HUES6 (cell line): ENCODE results near the gene TMEM191B.
"Not testable (repeated sequence)": the region's sequence is repeated elsewhere in the genome, so short reads cannot be mapped to it uniquely, and the experiment has no call there.

Experiments used
- H3K27ac ChIP-seq: 2 replicates; pipeline ENCODE4 v1.7.0; 2013; ENCODE audit warnings: low read depth, mild to moderate bottlenecking, low read length, inconsistent platforms
- H3K27me3 ChIP-seq: 2 replicates; pipeline ENCODE4 v1.6.1; 2013; ENCODE audit warnings: low read length; ENCODE audit not compliant: control insufficient read depth, insufficient read depth
- H3K36me3 ChIP-seq: 2 replicates; pipeline ENCODE4 v1.6.1; 2013; ENCODE audit warnings: low read length; ENCODE audit not compliant: control insufficient read depth, insufficient read depth
- H3K4me1 ChIP-seq: 2 replicates; pipeline ENCODE4 v1.6.1; 2013; ENCODE audit warnings: low read length; ENCODE audit not compliant: control insufficient read depth, insufficient read depth
- H3K4me3 ChIP-seq: 2 replicates; pipeline ENCODE4 v1.5.1; 2013; ENCODE audit warnings: low read depth, low read length
- H3K9ac ChIP-seq: one replicate; pipeline ENCODE4 v1.6.1; 2013; ENCODE audit warnings: mild to moderate bottlenecking, low read length
- H3K9me3 ChIP-seq: 2 replicates; pipeline ENCODE4 v1.6.1; 2013; ENCODE audit warnings: low read depth, low read length; ENCODE audit not compliant: control insufficient read depth, insufficient read depth

The TMEM191B gene

GRCh38 chr22:18560099-18560974 lies 32.7 kb downstream of the TMEM191B start:
- H3K27me3 ChIP-seq, H3K4me3 ChIP-seq, H3K4me1 ChIP-seq, H3K9me3 ChIP-seq, H3K36me3 ChIP-seq, H3K27ac ChIP-seq, H3K9ac ChIP-seq: not testable (repeated sequence)

- H3K27ac ChIP-seq, H3K4me1 ChIP-seq, H3K36me3 ChIP-seq, H3K27me3 ChIP-seq, H3K9ac ChIP-seq, H3K9me3 ChIP-seq, H3K4me3 ChIP-seq: not testable (repeated sequence)
Observed at GRCh38 chr22:18570509-18571246, 43.1 kb downstream of the TMEM191B start.

GRCh38 chr22:18573483-18574164 lies 46.0 kb downstream of the TMEM191B start:
- H3K9me3 ChIP-seq, H3K4me3 ChIP-seq, H3K4me1 ChIP-seq, H3K27ac ChIP-seq, H3K27me3 ChIP-seq, H3K36me3 ChIP-seq, H3K9ac ChIP-seq: not testable (repeated sequence)

GRCh38 chr22:18574555-18574954 lies 47.0 kb downstream of the TMEM191B start:
- H3K27me3 ChIP-seq, H3K4me1 ChIP-seq, H3K9ac ChIP-seq, H3K36me3 ChIP-seq, H3K4me3 ChIP-seq, H3K9me3 ChIP-seq, H3K27ac ChIP-seq: not testable (repeated sequence)

- not testable (repeated sequence) for H3K36me3 ChIP-seq, H3K4me1 ChIP-seq, H3K27ac ChIP-seq, H3K9me3 ChIP-seq, H3K27me3 ChIP-seq, H3K4me3 ChIP-seq, H3K9ac ChIP-seq
Observed at GRCh38 chr22:18575686-18576085, 48.1 kb downstream of the TMEM191B start.

DNA sequence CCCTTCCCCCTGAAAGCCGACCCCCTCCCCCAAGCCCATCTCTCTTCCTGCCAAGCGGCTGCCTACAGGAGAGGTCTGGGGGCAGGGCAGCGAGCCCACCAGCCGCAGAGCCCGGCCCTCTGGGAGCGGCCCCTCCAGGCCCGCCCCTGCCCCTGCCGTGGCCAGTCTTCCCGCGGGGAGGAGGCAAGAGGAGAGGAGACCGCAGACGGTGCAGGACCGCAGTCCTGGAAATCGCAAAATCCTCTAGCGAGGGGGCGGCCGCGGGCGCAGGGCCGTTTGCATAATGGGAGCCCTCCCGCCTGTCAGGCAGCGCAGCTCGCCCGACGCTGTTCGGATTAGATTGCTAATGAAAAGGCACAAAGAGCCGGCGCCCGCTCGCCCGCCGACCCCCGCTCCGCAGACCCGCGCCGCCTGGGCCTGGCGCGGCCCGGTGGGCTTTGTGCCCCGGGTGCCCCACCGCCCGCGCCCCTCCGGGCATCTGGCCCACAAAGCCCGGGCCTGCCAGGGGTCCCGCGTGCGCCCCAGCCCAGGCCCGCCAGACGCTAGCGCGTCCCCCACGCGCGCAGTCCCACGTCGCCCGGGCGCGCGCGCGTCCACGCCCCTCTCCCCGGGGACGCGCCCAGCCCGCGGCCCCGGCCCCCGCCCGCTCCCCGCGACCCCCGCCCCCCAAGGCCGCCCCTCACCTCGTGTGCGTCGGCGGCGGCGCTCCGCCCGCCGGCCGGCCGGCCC lies 49.7 kb downstream of the TMEM191B start:
- H3K36me3 ChIP-seq, H3K27ac ChIP-seq, H3K9ac ChIP-seq, H3K27me3 ChIP-seq, H3K4me3 ChIP-seq, H3K9me3 ChIP-seq, H3K4me1 ChIP-seq: not testable (repeated sequence)

GRCh38 chr22:18577847-18578246 lies 50.2 kb downstream of the TMEM191B start:
- H3K9ac ChIP-seq, H3K36me3 ChIP-seq, H3K27me3 ChIP-seq, H3K27ac ChIP-seq, H3K9me3 ChIP-seq, H3K4me1 ChIP-seq: not testable (repeated sequence)
- peak overlapping the region; percentile 33; the same call in 1 of the 2 replicates for H3K4me3 ChIP-seq
